ENCODE measurements around the gene EPHB1. TPM values are rescaled to one million over a fixed set of nuclear protein-coding genes. Genes with fewer than 3 reads are reported as not detected.

Gene EPHB1
- total and polyA plus RNA-seq, 2 experiments from 2014 or later, result 0.45 to 1.7 TPM

GRCh38 chr3:134908271-134908670 lies 113.2 kb downstream of the EPHB1 start:
- H3K36me3 ChIP-seq, result no peaks in the 10 kb centered on the region
- TF ChIP-seq CTCF (IDR thresholded peaks at IDR 0.05; ENCODE audit: low read depth, low read length), result no peak

GRCh38 chr3:134910026-134910425 lies 115.0 kb downstream of the EPHB1 start:
- no peaks in the 10 kb centered on the region for H3K36me3 ChIP-seq
- H3K27me3 ChIP-seq, result no peaks in the 10 kb centered on the region
- H3K27ac ChIP-seq, result no peak overlapping the region
- H3K4me3 ChIP-seq, result no peak overlapping the region
- H3K4me1 ChIP-seq (ENCODE audit: low read depth), result no peaks in the 10 kb centered on the region
- no peak for TF ChIP-seq CTCF (IDR thresholded peaks at IDR 0.05; ENCODE audit: low read depth, low read length)
- DNase-seq (ENCODE audit: low read depth in 1 of 2, low spot score in 1 of 2), result no peak
- no peaks in the 10 kb centered on the region for H3K9me3 ChIP-seq (ENCODE audit: low read depth)

More at GRCh38 chr3:134908271-134908670, 113.2 kb downstream of the EPHB1 start:
- Histone ChIP-seq H3K4me1 (ENCODE audit: low read depth) (no peaks in the 10 kb centered on the region), H3K27ac (no peak overlapping the region), H3K4me3 (no peak overlapping the region), H3K27me3 (no peaks in the 10 kb centered on the region), H3K9me3 (ENCODE audit: low read depth) (no peaks in the 10 kb centered on the region)
- DNase-seq (ENCODE audit: low read depth in 1 of 2, low spot score in 1 of 2), result no peak

- H3K4me3 ChIP-seq, result no peak overlapping the region
- H3K27me3 ChIP-seq, result no peaks in the 10 kb centered on the region
- no peaks in the 10 kb centered on the region for H3K36me3 ChIP-seq
- H3K27ac ChIP-seq, result no peak overlapping the region
- no peaks in the 10 kb centered on the region for H3K4me1 ChIP-seq (ENCODE audit: low read depth)
- TF ChIP-seq CTCF (IDR thresholded peaks at IDR 0.05; ENCODE audit: low read depth, low read length), result no peak
- no peak for DNase-seq (ENCODE audit: low read depth in 1 of 2, low spot score in 1 of 2)
- no peaks in the 10 kb centered on the region for H3K9me3 ChIP-seq (ENCODE audit: low read depth)
Measured at GRCh38 chr3:134911586-134912548, 116.8 kb downstream of the EPHB1 start.

- H3K27ac ChIP-seq, result no peak overlapping the region
- DNase-seq (ENCODE audit: low read depth in 1 of 2, low spot score in 1 of 2), result no peak
- no peak for TF ChIP-seq CTCF (IDR thresholded peaks at IDR 0.05; ENCODE audit: low read depth, low read length)
Measured at GRCh38 chr3:134916276-134916961, 121.4 kb downstream of the EPHB1 start.

GRCh38 chr3:134917631-134918030 lies 122.6 kb downstream of the EPHB1 start:
- Histone ChIP-seq H3K4me1 (ENCODE audit: low read depth) (no peaks in the 10 kb centered on the region), H3K27me3 (peaks cover 27% of the 10 kb centered on the region), H3K27ac (no peak overlapping the region), H3K4me3 (no peak overlapping the region), H3K9me3 (ENCODE audit: low read depth) (no peaks in the 10 kb centered on the region), H3K36me3 (no peaks in the 10 kb centered on the region)
- DNase-seq (ENCODE audit: low read depth in 1 of 2, low spot score in 1 of 2), result no peak
- no peak for TF ChIP-seq CTCF (IDR thresholded peaks at IDR 0.05; ENCODE audit: low read depth, low read length)

More at GRCh38 chr3:134916276-134916961, 121.4 kb downstream of the EPHB1 start:
- Histone ChIP-seq H3K4me1 (ENCODE audit: low read depth) (no peaks in the 10 kb centered on the region), H3K27me3 (peaks cover 19% of the 10 kb centered on the region), H3K9me3 (ENCODE audit: low read depth) (no peaks in the 10 kb centered on the region), H3K4me3 (no peak overlapping the region), H3K36me3 (no peaks in the 10 kb centered on the region)

All from cardiac muscle cell (in vitro differentiated cells and primary cell).